Uterus (tissue), 2 donors: ENCODE data around the gene TGDS.

Experiments used
- CTCF ChIP-seq, 4 experiments: fragments of 200-600 bp in 2 of 4; fragments of 450-650 bp in 2 of 4; sonication (generic) in 2 of 4; IDR thresholded peaks; one replicate each; pipeline ENCODE4 v1.5.1; 2016 to 2019; ENCODE audit warnings: antibody characterized with exemption in 4 of 4, mild to moderate bottlenecking in 2 of 4, moderate library complexity in 1 of 4
- POLR2A ChIP-seq, 2 donors: fragments of 450-650 bp; IDR thresholded peaks; one replicate each; pipeline ENCODE4 v1.6.1; 2016; ENCODE audit warnings: antibody characterized with exemption in 2 of 2, mild to moderate bottlenecking in 1 of 2, moderate library complexity in 1 of 2

- TF ChIP-seq CTCF (IDR thresholded peaks at IDR 0.05) (no peak), POLR2A (IDR thresholded peaks at IDR 0.05) (no peak)
Measured at GRCh38 chr13:94588541-94588940, 7.4 kb downstream of the TGDS start.
